A673 (cell line): Measurements from ENCODE around the gene PGAP1. TPM values are rescaled to one million over a fixed set of nuclear protein-coding genes. Genes with fewer than 3 reads are reported as not detected.

Experiments used
- BruUV-seq: library from RNA; stranded (reverse); fragments of 400-500 nt; replicated peaks from 2 replicates; lab custom pipeline; 2021; lab: Mats Ljungman, UMichigan
- CTCF ChIA-PET: fragments of 300-600 bp; sonication (Branson Sonifier 250); formaldehyde crosslinking; loops from one replicate; lab custom pipeline; 2022; ENCODE audit warnings: antibody characterized with exemption; lab: Charles Lee
- POLR2A ChIA-PET: fragments of 300-600 bp; sonication (Branson Sonifier 250); formaldehyde crosslinking; loops from one replicate; lab custom pipeline; 2022; ENCODE audit warnings: antibody characterized with exemption; ENCODE audit not compliant: low non-redundant PET; lab: Charles Lee
- DNase-seq: peaks from one replicate; pipeline ENCODE4 v3.0.0-alpha.2; 2015; ENCODE audit warnings: low spot score
- H3K27ac ChIP-seq: fragments of 200-600 bp; sonication (generic); 2 replicates; pipeline ENCODE4 v1.5.1; 2016; ENCODE audit warnings: mixed run types, low read depth, mild to moderate bottlenecking, mixed read lengths, antibody characterized with exemption, low read length; ENCODE audit not compliant: poor library complexity, severe bottlenecking
- H3K27me3 ChIP-seq: fragments of 200-600 bp; sonication (generic); replicated peaks from 2 replicates; pipeline ENCODE4 v1.6.1; 2017; ENCODE audit warnings: mixed run types, low read depth, mild to moderate bottlenecking, mixed read lengths, antibody characterized with exemption, low read length; ENCODE audit not compliant: insufficient read depth, poor library complexity
- H3K36me3 ChIP-seq: fragments of 200-600 bp; sonication (generic); 2 replicates; pipeline ENCODE4 v1.6.1; 2016; ENCODE audit warnings: mixed run types, mild to moderate bottlenecking, mixed read lengths, antibody characterized with exemption, low read length; ENCODE audit not compliant: insufficient read depth, poor library complexity, severe bottlenecking
- H3K4me1 ChIP-seq: fragments of 200-600 bp; sonication (generic); 2 replicates; pipeline ENCODE4 v1.6.1; 2017; ENCODE audit warnings: mixed run types, mild to moderate bottlenecking, mixed read lengths, antibody characterized with exemption, low read length; ENCODE audit not compliant: insufficient read depth, poor library complexity, severe bottlenecking
- H3K4me3 ChIP-seq: fragments of 200-600 bp; sonication (generic); 2 replicates; pipeline ENCODE4 v1.5.1; 2016; ENCODE audit warnings: low read depth, mixed run types, mild to moderate bottlenecking, mixed read lengths, low read length; ENCODE audit not compliant: poor library complexity, severe bottlenecking
- H3K9me3 ChIP-seq: fragments of 200-600 bp; sonication (generic); 2 replicates; pipeline ENCODE4 v1.6.1; 2016; ENCODE audit warnings: mixed run types, low read depth, mild to moderate bottlenecking, mixed read lengths, antibody characterized with exemption, low read length; ENCODE audit not compliant: poor library complexity, severe bottlenecking
- EZH2 ChIP-seq: fragments of 200-600 bp; sonication (generic); IDR thresholded peaks from 2 replicates; pipeline ENCODE4 v1.6.1; 2017; ENCODE audit warnings: borderline replicate concordance, low read depth, mild to moderate bottlenecking, mixed read lengths, antibody characterized with exemption, low read length; ENCODE audit not compliant: poor library complexity, severe bottlenecking
- intact Hi-C: fragments of 100-400 bp; cut with micrococcal nuclease; formaldehyde crosslinking; loops from one replicate; pipeline ENCODE4 v1.10.0; 2022; ENCODE audit not compliant: unreplicated experiment
- total RNA-seq: library from RNA; stranded (reverse); gene quantifications from 2 replicates; pipeline ENCODE4 v1.2.3, GENCODE V29; 2021
- TF ChIP-seq, protein P1 (sequence below): fragments of 300-800, 200-600 bp; sonication (generic); conservative IDR thresholded peaks from 2 replicates; pipeline ENCODE4 v1.5.1; 2017; ENCODE audit warnings: low read depth, mild to moderate bottlenecking, antibody characterized with exemption, low read length, moderate library complexity, mixed read lengths

PGAP1 gene
- total RNA-seq, 1 experiment from 2014 or later, result 40.4 TPM

DNA sequence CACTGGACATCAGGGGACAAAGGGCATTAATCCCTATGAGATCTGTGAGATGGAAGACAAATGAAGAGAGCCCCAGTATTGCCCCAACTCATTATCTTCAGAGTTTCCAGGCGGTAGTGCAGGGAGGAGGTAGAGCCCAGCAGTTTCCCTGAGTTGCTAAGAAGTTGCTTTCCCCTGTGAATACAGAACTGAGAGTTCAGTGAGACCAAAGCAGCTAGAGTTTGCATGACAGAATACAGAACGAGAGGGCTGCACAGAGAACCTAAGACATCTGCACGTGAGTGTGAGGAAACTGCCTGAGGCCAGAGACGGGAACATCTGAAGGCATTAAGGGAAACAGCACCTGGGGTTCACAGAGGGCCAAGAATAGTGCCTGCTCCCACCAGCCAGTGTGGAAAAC lies 18.1 kb upstream of the PGAP1 start:
- no TSS peak for BruUV-seq
- no peaks in the 10 kb centered on the region for H3K9me3 ChIP-seq
- H3K27ac ChIP-seq, result no peak overlapping the region
- ChIA-PET CTCF (no interaction called here), POLR2A (no interaction called here)
- H3K27me3 ChIP-seq, result no peaks in the 10 kb centered on the region
- TF ChIP-seq, protein P1, sequence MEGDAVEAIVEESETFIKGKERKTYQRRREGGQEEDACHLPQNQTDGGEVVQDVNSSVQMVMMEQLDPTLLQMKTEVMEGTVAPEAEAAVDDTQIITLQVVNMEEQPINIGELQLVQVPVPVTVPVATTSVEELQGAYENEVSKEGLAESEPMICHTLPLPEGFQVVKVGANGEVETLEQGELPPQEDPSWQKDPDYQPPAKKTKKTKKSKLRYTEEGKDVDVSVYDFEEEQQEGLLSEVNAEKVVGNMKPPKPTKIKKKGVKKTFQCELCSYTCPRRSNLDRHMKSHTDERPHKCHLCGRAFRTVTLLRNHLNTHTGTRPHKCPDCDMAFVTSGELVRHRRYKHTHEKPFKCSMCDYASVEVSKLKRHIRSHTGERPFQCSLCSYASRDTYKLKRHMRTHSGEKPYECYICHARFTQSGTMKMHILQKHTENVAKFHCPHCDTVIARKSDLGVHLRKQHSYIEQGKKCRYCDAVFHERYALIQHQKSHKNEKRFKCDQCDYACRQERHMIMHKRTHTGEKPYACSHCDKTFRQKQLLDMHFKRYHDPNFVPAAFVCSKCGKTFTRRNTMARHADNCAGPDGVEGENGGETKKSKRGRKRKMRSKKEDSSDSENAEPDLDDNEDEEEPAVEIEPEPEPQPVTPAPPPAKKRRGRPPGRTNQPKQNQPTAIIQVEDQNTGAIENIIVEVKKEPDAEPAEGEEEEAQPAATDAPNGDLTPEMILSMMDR, result no peak
- TF ChIP-seq EZH2, result no peak
- intact Hi-C loops, result no loop called here
- H3K4me1 ChIP-seq, result no peaks in the 10 kb centered on the region
- H3K36me3 ChIP-seq, result no peaks in the 10 kb centered on the region
- no peak overlapping the region for H3K4me3 ChIP-seq
- DNase-seq, result no peak

DNA sequence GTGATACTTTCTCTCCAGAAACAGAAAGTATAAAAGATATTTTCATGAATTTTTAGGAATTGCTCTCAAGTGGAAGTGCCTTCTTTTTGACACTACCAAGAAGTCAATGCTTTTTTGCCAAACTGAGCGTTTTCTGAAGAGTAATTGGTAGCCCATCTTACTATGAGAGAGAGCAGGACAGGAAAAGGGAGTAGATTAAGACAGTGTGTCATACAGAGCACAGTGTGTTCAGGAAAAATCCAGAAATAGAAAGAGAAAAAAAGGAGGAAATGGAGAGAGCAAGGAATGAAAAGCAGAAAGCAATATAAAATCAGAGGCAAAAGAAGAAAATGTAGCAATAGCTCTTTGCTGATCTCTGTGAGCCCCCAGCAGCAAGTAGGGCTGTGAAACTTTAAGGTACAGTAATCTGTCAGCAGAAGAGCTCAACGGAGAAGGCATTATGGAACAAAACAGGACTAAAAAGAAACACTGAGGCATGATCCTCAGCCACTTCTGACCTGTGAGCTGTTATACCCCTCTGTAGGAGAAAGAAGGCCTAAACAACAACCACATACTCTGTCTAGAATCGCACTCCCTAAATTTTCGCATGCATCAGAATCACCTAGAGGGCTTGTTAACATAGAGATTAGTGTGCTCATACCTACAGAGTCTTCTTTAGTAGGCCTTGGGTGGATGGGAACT lies 15.0 kb upstream of the PGAP1 start:
- no peaks in the 10 kb centered on the region for H3K27me3 ChIP-seq
- intact Hi-C loops, result no loop called here
- no TSS peak for BruUV-seq
- POLR2A ChIA-PET, result no interaction called here
- no peak overlapping the region for H3K27ac ChIP-seq
- CTCF ChIA-PET, result no interaction called here
- no peak for DNase-seq
- no peaks in the 10 kb centered on the region for H3K4me1 ChIP-seq
- no peak overlapping the region for H3K4me3 ChIP-seq
- no peaks in the 10 kb centered on the region for H3K36me3 ChIP-seq
- no peaks in the 10 kb centered on the region for H3K9me3 ChIP-seq
- no peak for TF ChIP-seq EZH2
- TF ChIP-seq, protein P1, result no peak

DNA sequence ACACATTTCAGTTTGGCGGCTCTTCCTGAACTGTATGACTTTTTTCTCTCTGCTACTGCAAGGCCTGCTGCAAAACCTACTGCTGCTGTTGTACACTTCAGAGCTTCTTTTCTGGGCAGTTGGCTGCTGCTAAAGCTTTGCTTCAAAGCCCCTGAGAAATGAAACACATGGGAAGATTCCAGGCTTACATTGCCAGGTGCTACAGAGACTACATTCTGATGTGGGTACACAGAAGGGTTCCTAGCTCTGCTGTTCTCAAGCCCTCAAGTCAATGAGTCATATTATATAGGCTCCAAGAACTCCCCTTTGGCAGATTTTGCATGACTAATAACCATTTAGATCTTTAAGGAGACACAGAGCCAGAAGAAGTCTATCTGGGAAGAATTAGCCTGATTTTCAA lies 12.9 kb upstream of the PGAP1 start:
- Histone ChIP-seq H3K27ac (no peak overlapping the region), H3K4me1 (no peaks in the 10 kb centered on the region), H3K9me3 (no peaks in the 10 kb centered on the region), H3K36me3 (no peaks in the 10 kb centered on the region), H3K27me3 (no peaks in the 10 kb centered on the region), H3K4me3 (no peak overlapping the region)
- BruUV-seq, result no TSS peak
- ChIA-PET POLR2A (no interaction called here), CTCF (no interaction called here)
- TF ChIP-seq, protein P1, result no peak
- TF ChIP-seq EZH2, result no peak
- peak; percentile 25 for DNase-seq
- intact Hi-C loops, result no loop called here
